Measurements from ENCODE around the gene DCLK3.

Gene DCLK3

GRCh38 chr3:36663666-36664291 is 100.6 kb downstream of the DCLK3 start:
- no peak for DNase-seq

GRCh38 chr3:36662626-36663025 is 101.7 kb downstream of the DCLK3 start:
- DNase-seq = no peak

All from bone marrow (tissue), 2 donors.